Ecto neural progenitor cell (in vitro differentiated cells): ENCODE data around the gene ACOX3.

Source experiments
- DNase-seq: peaks from one replicate; pipeline ENCODE4 v3.0.0-alpha.2; 2018; ENCODE audit warnings: low spot score

Gene ACOX3

GRCh38 chr4:8334786-8335460 is 105.6 kb downstream of the ACOX3 start:
- DNase-seq, result no peak

- no peak for DNase-seq
These were observed 106.6 kb downstream of the ACOX3 start for GRCh38 chr4:8333726-8334460.

GRCh38 chr4:8332891-8333331 is 107.6 kb downstream of the ACOX3 start:
- DNase-seq, result no peak

DNA sequence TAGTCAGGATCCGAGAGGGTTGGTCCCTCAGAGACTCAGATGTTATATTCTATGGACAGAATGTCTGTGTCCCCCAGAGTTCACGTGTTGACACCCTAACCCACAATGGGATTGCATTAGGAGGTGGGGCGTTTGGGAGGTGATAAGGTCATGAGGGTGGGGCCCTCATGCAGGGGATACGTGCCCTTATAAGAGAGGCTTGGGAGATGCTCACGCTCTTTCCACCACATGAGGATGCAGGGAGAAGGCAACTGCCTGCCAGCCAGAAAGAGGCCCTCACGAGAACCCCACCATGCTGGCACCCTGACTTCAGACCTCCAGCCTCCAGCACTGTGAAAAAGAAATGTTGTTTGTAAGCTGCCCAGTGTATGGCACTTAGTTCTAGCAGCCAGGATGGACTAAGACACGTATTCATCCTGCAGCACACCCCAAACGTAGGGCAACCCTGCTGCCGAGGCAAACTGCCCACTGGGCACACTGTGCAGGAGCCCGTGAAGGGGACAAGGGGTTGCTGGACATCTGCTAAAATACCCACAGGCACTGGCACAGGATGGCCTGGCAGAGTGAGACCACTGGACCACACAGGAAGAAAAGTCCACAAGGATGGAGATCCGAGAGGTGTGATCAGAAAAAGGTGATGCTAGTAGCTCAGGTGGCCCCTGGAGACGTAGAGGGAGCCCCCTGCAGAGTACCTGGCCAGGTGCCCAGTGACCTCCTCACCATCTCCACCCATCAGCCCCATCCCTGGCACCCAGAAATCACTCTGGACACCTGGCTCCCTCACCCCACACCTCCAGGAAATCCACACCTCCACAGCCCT is 108.3 kb downstream of the ACOX3 start:
- DNase-seq, result no peak

DNA sequence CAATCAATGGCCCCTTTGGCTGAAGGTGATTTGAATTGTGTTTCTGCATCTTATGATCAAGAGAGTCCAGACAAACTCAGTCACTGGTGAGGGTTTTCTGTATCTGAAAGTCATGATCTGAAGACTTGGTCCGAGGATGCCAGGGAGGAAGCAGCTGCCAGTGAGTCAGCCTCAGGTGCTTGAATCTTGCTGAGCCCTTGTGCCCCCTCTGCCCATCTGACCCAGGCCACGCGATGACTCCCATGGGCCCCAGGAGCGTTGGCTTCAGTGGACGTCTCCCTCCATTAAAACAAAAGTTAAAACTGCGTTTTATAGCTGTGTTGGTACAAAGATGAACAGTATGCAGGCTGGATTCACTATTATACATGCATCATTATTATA is 109.0 kb downstream of the ACOX3 start:
- no peak for DNase-seq

- DNase-seq, result no peak
These were observed 109.5 kb downstream of the ACOX3 start for GRCh38 chr4:8330821-8331574.

- DNase-seq, result no peak
These were observed 110.4 kb downstream of the ACOX3 start for GRCh38 chr4:8329859-8330761.

DNA sequence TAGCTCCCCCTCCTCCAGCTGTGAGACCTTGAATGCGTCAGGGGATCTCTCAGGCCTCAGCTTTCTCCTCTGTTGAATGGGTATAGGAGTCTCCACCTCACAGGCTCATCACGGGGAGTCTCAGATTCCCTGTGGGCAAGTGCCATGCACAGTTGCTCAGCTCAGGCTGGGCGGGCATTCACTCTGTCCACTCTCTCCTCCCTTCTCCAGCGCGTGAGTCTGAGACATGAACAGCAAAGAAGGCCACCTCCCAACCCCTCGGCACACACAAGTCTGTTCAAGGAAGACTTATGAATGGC is 111.0 kb downstream of the ACOX3 start:
- DNase-seq, result no peak

DNA sequence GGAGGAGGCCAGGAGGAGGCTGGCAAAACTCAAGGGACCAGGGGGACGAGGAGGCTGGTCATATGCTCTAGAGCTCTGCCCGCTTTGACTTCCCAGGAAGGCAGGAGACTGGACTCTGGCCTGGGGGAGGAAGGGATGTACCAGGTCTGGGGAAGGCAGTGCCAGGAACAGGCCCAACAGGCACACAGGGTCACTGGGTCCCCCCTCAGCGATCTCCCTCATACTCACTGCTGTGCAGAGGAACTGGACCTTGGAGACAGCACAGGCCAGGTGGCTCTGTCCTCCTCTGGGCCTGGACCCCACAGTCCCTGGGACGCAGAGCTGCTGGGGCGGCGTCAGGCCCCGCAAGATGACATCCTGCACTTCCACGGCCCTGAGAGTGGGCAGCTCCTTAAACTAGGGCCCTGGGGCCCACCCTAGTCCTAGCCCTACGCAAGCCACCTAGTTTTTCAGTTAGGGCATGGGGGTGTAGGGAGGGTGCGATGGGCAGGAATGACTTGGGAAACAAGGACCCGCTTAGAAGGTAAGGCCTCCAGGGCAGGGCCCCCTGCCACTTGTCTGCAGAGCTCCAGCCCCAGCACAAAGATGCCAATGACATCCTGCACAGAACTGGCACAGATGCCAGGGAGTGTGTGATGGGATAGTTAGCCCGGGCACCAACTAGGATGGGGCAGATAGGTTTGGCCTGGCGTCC is 111.5 kb downstream of the ACOX3 start:
- DNase-seq, result no peak

DNA sequence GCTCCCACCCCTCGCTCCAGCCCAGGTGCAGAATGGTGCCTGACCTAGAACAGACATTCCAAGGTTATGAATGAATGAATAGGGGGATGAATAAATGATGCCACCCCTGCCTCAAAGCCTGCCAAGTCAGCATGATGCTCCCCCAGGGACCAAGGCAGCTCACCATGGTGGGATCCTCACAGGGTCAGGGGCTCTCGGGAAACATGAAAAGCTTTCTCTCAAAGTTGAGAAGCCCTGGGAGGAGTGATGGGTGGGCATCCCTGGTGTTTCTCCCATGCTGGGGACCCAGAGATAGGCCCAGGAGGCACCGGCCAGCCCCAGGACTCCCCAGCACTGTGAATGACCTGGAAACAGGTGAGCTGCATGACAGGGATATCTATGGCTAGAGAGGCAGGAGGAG is 112.1 kb downstream of the ACOX3 start:
- no peak for DNase-seq

- DNase-seq, result no peak
These were observed 114.3 kb downstream of the ACOX3 start for GRCh38 chr4:8326206-8326605.

GRCh38 chr4:8325291-8325973 is 115.1 kb downstream of the ACOX3 start:
- peak; percentile 21 for DNase-seq

- DNase-seq, result peak; percentile 25
These were observed 115.8 kb downstream of the ACOX3 start for GRCh38 chr4:8324640-8325239.

GRCh38 chr4:8323947-8324555 is 116.5 kb downstream of the ACOX3 start:
- DNase-seq, result peak; percentile 18

DNA sequence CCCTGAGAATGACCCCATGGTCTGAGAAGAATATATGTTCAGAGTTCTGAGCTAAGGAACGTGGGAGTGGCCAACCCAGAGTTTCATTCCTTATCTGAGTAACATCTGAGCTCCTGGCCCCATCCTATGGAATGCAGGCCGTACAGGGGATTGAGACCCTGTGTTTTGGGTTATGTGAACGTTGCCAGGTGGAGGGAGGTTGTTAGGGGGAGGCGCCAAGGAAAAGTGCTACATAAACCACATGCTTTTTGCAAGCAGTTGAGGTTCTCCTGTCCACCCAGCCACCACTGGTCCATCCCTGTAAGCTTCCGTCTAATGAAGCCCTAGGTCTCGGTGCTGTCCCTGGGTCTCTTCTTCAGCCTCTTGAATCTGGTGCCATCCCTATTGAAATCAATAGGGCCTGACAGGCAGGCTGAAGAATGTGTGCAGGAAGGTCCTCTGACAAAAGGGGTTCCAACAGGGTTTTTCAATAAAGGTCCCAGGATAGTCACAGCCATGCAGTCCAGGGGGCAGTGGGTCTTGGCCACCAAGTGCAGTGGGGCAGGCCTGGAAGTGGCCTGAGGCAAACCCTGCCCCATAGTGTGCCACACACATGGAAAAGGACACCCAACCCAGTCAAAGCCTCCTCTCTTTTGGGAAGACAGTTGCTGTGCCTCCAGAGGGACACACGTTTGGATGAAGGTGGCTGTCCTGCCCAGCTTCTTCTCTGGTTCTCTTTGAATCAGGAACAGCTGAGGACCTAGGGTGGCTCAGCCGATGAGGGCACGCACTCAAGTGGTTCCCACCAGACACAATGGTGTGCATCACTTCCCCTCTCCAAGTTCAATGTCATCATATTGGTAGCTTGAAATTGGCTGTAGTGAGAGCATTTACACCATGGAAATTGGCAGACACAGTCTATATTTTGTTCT is 117.5 kb downstream of the ACOX3 start:
- DNase-seq, result peak; percentile 37

GRCh38 chr4:8321771-8322170 is 118.8 kb downstream of the ACOX3 start:
- no peak for DNase-seq

DNA sequence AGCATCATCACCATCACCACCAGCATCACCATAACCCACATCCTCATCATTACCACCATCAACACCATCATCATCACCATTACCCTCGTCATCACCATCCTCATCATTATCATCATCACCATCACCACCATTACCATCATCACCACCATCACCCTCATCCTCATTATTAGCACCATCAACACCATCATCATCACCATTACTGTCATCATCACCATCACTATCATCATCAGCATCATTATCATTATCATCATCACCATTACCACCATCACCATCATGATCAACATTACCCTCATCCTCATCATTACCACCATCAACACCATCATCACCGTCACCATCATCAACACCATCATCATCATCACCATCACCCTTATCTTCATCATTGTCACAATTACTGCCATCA is 119.3 kb downstream of the ACOX3 start:
- no peak for DNase-seq

- peak; percentile 39 for DNase-seq
These were observed 120.2 kb downstream of the ACOX3 start for GRCh38 chr4:8320386-8320750.
